Stomach (tissue), 4 donors: ENCODE data around the gene LRCH1.

Experiments
- CTCF ChIP-seq, 7 experiments: fragments of 450-650 bp in 4 of 7; fragments of 200-600 bp in 3 of 7; sonication (generic) in 3 of 7; IDR thresholded peaks; one replicate each; pipeline ENCODE4 v1.5.1; 2016 to 2019; ENCODE audit warnings: antibody characterized with exemption in 7 of 7, control low read depth in 2 of 7, mild to moderate bottlenecking in 1 of 7
- POLR2A ChIP-seq, 4 donors: fragments of 450-650 bp; IDR thresholded peaks; one replicate each; pipeline ENCODE4 v1.6.1; 2016; ENCODE audit warnings: antibody characterized with exemption in 4 of 4, control low read depth in 2 of 4, mild to moderate bottlenecking in 1 of 4, moderate library complexity in 1 of 4

- TF ChIP-seq POLR2A (IDR thresholded peaks at IDR 0.05) = no peak
- TF ChIP-seq CTCF (IDR thresholded peaks at IDR 0.05) = no peak
These were observed 67.5 kb downstream of the LRCH1 start for GRCh38 chr13:46620471-46620870.
